Activated CD4-positive, alpha-beta T cell treated with anti-CD3 and anti-CD28 coated beads for 48 hours (primary cell): ENCODE results near the gene DNAH1.

Experiments used
- DNase-seq: peaks from one replicate; pipeline ENCODE4 v3.0.0-alpha.2; 2020

DNAH1 gene

GRCh38 chr3:52343946-52344600, 28.0 kb downstream of the DNAH1 start:
- no peak for DNase-seq

DNA sequence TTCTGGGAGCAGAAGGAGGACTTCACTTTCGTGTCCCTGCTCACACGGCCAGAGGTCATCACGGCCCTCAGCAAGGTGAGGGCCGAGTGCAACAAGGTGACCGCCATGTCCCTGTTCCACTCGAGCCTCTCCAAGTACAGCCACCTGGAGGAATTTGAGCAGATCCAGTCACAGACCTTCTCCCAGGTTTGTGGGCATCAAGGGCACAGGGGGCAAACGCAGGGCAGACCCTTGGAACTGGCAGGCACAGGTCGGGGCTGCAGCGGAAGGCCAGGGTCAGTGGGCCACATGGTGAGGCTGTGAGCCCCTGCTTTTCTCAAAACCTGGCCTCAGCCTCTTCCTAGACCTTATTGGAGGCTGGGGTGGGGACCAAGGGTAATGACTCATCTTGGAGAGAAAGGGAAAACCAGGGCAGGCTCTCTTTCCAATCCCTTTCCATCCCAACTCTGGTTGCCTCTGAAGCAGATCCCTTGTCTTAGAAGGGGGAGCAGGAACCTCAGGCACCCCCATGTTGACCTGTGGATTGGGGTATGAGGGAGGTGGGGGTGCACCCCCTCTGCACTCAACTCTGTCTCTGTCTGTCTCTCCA, 29.5 kb downstream of the DNAH1 start:
- DNase-seq = no peak

- no peak for DNase-seq
These were observed 30.8 kb downstream of the DNAH1 start for GRCh38 chr3:52346623-52347530.

DNA sequence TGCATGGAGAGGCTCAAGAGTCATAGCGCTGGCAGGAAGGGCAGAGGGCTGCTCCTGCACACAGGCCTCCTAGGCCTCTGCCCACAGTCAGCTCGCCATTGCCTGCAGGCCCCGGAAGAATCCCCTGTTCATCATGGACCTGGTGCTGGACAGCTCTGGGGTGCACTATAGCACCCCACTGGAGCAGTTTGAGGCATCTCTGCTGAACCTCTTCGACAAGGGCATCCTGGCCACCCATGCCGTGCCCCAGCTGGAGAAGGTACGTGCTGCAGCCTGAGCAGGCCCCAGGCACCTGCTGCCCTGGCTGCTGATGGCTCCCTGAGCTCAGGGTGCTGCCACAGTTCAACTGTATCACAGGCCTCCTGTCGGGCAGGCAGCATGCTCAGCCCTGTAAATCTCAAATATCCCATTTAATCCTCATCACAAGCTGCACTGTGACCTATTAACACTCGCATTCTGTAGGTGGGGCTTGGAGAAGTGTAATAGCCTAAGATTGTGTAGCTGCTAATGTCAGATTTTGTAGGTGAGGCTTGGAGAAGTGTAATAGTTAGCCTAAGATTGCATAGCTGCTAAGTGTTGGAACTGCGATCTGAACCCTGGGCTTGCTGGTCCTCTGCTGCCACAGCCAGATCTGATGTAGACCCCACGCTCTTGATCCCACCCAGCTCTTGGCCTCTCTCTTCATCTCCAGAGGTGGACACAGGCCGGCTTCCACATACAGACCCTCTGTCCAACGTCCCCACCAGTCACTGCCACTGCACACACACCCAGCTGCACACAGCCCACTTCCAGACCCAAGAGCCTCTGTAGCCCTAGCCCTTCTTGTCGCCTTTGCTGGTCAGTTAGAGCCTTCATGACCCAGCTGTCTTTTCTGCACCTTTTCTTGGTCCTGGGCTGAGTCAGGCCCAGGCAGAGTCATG, 31.9 kb downstream of the DNAH1 start:
- DNase-seq = no peak

GRCh38 chr3:52349131-52349530, 33.0 kb downstream of the DNAH1 start:
- DNase-seq = no peak

DNA sequence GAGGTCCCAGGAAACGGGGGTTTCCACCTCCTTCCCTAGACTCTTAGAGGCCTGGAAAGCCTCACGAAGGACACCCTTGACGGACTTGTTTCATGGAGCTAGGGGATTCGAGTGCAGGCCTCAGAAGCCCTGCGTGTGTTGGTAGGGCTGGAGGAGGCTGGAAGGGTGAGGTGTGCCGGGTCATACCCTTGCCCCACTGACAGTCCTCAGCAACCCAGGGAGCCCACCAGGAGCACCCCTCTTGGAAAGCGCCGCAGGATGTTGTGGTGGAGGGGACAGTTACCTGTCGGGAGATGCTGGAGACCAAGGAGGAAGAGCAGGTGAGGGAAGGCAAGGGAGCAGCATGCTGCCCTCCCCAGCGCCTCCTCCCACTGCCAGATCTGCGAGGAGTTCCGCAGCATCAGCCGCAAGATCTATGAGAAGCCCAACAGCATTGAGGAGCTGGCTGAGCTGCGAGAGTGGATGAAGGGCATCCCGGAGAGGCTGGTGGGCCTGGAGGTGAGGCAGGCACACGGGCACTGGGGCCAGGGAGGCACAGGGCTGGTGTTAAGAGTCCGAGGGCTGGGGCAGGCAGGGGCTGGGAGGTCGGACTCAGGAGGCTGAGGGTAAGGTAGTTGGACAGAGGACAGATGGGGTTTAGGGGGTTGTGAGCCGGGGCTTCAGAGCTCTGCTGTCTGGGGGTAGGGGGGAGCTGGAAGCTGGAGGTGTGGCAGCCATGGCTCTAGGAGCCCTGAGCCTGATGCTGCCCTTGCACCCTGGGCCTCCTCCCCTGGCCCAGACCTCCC, 33.7 kb downstream of the DNAH1 start:
- no peak for DNase-seq

DNA sequence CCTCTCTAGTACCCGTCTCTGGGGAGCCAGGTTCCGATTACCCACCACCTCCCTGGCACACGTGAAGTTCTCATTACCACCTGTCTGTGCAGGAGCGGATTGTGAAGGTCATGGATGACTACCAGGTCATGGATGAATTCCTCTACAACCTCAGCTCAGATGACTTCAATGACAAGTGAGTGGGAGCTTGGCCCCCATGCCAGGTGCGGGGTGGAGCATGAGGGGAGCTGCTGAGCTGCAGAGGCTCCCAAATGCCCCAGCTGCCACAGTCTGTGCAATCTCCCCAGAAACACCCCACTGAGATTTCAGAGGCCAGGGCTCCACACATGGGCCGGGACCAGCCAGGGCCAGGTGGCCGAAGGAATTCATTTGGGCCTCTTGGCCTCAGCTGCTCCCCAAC, 34.3 kb downstream of the DNAH1 start:
- DNase-seq = no peak

GRCh38 chr3:52350981-52351761, 35.1 kb downstream of the DNAH1 start:
- DNase-seq = no peak

- no peak for DNase-seq
These were observed 35.7 kb downstream of the DNAH1 start for GRCh38 chr3:52351762-52352368.

DNA sequence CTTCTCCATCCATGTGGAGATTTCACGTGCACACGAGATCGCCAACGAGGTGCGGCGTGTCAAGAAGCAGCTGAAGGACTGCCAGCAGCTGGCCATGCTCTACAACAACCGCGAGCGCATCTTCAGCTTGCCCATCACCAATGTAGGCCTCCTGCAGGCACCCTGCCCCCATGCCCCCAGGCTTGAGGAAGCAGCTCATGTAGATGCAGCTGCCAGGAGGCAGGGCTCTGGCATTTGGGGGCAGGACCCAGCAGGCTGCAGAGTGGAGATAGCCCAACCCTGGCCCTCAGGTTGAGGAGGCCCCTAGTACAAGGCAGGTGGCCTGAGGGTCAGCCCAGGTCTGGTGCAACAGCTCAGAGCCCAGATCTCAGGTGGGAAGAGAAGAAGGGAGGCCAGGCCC, 36.4 kb downstream of the DNAH1 start:
- no peak for DNase-seq

DNA sequence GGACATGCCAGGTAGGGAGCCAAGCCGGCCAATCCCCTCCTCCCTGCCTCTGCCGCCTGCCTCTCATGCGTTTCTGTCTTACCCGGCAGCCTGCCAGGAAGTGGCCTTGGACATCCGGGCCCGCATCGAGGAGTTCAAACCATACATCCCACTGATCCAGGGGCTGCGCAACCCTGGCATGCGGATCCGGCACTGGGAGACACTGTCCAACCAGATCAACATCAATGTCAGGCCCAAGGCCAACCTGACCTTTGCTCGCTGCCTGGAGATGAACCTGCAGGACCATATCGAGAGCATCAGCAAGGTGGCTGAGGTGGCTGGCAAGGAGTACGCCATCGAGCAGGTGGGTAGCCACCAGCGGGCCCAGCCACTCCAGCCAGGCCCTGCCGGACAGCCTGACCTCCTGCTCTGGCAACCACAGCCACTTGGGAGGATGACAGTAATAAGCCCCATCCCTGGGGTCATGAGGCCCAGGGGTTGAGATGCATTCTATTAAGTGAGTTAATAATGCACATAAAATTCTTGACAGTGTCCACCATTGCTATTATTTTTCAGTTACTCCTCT, 37.3 kb downstream of the DNAH1 start:
- no peak for DNase-seq

GRCh38 chr3:52354676-52355075, 38.6 kb downstream of the DNAH1 start:
- no peak for DNase-seq

DNA sequence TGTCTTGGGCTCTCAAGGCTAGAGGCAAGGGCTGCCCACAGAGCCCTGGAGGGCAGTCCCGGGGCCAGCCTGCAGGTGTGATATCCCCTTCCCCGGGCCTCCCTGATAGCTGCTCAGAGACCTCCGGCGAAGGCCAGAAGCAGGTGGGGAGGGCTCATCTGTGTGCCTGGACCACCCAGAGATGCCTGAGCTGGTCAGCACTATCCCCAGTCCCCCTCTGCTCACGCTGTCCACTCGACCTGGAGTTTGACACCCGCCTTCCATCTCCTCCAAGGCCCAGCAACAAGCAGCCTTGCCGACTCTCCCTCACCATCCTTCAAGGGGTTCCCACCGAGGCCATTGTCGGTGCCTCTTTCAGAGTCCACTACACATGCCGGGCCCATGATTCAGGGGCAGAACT, 39.4 kb downstream of the DNAH1 start:
- DNase-seq = no peak

DNA sequence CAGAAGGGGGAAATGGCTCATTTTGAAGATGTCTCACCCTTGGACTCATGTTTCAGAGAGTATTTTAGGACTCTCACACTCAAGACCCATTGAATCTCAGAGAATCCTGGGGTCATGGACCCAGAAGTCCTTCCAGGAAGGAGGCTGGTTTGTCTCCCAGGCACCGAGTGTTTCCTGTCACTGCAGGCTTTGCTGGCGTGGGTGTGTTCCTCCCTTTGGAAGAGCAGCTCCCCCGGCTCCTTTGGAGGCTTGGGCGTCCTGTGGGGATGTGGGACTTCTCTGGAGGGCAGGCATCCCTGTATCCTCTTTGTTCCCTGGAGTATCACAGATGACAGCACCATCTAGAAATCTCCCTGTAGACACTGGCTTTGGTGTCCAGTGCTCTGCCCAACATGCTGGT, 40.0 kb downstream of the DNAH1 start:
- DNase-seq = no peak

DNA sequence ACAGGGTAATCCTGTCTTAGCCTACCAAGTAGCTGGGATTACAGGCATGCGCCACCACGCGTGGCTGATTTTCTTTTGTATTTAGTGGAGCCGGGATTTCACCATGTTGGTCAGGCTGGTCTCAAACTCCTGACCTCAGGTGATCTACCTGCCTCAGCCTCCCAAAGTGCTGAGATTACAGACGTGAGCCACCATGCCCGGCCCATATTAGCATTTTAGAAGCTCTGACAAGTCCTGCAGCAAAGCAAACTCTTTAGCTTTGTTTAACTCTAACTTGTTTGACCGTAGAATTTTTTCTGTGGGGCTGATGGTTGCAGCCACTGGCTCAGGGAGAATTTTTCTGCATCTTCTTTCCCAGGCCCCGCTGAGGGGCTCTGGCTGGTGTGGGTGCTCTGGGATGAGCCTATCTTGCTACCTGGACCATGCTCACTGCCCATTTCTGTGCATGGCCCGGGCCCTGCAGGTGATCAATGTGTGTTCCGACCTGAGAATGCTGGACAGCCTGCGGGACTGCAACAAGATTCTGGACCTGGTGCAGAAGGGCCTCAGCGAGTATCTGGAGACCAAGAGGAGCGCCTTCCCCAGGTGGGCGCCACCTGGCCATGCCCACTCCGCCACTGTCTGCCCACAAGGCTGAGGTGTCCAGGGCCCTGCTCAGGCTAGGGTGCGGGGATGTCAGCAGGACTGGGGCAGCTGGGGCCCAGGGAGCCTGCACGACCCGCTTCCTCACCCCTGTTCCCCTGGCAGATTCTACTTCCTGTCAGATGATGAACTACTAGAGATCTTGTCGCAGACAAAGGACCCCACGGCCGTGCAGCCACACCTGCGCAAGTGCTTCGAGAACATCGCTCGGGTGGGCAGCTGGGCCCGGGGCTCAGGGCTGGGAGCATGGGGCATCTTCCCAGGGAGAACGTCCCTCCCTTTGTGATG, 41.3 kb downstream of the DNAH1 start:
- DNase-seq = no peak

- DNase-seq = no peak
These were observed 42.3 kb downstream of the DNAH1 start for GRCh38 chr3:52358362-52358940.

DNA sequence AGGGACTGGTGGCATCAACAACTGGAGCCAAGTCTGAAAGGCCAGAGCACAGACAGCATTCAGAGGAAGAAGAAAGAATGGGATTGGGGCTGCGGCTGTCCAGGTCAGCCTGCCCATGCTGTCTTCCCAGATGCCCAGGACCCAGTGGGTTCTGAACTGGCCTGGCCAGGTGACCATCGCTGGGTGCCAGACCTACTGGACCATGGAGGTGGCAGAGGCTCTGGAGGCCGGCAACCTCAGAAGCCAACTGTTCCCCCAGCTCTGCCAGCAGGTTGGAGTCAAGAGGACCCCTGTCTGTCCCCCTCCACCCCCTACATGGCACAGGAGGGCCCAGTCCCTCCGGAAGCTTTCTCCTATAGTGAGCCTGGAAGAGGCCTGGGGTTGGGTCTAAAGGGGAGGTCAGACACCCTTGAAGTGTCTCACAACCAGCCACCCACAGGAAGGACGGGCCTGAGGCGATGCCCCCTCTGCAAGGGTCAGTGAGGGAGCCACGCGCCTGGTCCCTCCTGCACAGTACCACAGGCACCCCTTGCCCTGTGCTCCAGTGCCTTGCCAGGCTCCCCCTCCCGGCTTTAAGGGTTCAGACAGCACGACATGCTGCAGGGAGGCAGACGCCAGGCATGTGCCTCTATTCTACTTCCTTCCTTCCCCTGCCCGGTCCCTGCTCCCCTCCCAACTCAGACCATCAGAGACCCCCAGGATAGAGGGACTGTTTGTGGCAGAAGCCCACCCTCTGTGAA, 43.2 kb downstream of the DNAH1 start:
- no peak for DNase-seq

- DNase-seq = no peak
These were observed 44.9 kb downstream of the DNAH1 start for GRCh38 chr3:52361011-52361410.
